Stimulated activated CD4-positive, alpha-beta T cell treated with anti-CD3 and anti-CD28 coated beads, Interleukin-2, amount 100 ng/mL, for 48 hours (primary cell): ENCODE results near the gene SMYD3.

Experiments
- DNase-seq, 2 donors: peaks; one replicate each; pipeline ENCODE4 v3.0.0-alpha.2; 2020

Gene SMYD3

DNA sequence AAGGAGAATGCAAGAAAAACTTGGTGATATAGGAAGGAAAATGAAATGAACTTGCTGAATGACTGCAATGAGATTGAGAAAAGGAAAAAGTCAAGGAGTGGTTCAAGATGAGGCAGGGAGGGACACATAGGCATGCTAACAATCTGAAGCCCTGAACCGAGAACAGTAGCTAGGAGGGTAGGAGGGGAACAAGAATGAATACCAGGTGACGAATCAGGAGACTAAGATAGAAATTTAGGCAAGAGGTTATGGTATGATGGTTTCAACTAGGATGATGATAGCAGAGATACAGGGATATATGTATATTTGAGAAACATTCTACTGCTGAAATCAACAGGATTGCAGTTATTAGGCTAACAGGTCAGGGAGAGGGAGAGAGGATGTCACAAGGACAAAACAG, 44.1 kb downstream of the SMYD3 start:
- DNase-seq, result no peak

DNA sequence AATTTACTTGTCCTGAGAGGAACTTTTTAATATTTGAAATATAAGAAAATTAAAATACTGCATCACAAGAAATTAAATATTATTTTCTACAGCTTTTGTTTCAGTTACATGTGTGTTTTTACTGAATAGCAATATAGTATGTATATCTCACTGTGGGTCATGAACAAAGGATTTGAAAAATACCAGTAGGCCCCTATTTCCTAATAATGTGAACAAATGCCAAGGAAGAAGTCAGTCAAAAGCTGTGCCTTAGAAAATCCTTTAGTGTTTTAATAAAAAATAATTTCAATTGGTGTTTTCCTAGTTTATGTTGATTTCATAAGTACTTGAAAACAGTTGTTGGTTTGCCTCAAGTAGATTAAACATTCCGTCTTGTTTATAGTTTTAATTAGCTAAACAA, 46.7 kb downstream of the SMYD3 start:
- DNase-seq, result no peak

DNA sequence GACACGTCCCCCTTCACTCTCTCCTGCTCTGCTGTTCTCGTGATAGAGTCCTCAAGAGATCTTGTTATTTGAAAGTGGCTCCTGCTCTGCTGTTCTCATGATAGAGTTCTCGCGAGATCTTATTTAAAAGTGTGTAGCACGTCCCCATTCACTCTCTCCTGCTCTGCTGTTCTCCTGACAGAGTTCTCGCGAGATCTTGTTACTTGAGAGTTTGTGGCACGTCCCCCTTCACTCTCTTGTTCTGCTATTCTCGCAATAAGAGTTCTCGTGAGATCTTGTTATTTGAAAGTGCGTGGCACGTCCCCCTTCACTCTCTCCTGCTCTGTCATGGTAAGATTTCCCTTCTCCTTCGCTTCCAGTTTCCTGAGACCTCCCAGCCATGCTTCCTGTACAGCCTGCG, 47.9 kb downstream of the SMYD3 start:
- DNase-seq, result no peak

DNA sequence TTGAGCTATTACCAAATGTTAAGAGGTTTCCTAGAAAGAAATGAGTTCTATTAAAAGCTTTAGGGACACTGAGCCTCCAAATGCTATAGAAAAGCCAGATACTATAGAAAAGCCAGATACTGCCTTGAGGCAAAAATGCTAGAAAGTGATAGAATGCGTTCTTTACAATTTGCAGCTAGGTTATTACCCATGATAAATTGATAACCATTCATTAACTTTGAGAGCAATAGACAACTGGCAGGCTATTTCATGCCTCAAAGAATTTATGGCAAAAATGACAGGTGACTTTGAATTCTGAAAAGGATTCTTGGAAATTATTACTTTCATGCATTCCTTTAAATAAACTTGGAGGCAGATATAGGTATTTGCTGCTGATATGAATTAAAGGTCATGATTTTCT, 51.6 kb downstream of the SMYD3 start:
- no peak for DNase-seq

DNA sequence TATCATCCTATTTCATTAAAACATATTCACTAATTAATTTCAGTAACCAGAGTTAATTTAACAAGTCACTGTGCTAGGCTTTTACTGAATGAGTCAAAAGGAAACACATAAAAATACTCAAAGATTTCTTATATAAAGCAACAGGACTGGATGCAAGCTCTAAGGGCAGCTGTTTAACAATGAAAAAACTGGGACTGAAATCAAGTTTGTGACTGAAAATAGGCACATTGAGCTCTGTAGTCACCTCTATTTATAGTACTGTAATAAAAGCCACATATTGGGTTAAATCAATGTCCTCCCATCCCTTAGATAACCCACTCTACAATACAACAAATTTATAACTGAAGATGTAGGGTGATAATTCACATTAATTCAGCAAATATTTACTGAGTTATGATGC, 52.4 kb downstream of the SMYD3 start:
- no peak for DNase-seq

DNA sequence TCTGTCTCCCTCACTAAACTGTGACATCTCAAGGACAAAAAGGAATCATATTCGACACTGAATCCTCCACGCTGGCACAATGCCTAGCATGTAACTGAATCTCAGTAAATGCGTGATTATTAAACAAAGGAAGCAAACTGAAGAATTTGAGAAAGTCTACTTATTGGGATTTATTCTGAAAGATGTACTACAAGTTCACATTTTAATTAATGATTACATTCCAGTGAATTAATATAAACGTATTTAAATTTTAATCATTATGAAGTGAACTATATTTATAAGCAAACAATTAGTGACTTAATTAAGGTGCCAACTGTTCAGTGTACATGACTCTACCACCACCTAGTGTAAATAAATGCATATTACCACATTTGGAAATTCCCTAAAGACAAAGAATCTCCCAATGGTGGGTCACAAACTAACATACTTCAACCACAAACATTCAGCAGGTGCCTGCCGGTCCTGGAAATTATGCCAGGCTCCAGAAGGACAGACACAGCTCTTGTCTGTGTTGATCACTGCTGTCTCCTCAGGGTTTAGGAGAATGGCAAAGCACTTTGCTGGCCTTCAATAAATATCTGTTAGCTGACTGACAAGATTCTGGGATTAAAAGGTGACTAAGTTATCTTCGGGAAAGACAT, 56.3 kb downstream of the SMYD3 start:
- no peak for DNase-seq

DNA sequence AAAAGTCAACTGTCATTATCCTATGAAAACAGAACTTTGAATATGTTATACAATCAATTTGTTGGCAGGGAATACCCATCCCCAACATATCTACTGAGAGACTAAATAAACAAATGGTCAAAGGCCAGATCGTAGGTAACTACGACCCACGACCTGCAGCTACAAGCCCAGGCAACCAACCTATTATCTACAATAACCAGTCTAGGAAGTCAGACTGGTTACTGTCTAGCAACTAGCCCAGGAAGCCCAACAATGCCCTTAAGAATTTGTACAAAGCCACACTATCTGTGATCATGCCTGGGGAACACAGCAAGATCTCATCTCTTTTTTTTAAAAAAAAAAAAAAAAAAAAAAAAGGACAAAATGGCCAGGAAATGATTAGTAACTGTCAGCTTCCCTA, 58.7 kb downstream of the SMYD3 start:
- no peak for DNase-seq

DNA sequence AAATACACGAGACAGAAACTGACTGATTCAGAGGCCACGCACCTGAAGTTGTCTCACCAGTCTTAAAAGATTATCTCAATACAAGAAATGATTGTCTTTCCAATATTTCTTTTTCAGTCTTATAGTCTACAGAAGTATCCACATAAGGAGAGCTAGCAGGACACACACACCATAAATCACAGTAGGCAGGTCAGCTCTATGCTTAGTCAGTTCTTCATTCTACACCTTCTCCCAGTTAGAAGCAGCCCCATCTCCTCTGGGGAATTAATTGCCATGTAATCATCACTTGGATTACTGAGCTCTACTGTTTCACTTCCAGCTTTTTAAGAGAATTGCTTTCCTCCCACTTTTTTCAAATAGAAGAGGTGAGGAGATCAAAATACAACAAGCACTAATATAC, 59.6 kb downstream of the SMYD3 start:
- DNase-seq, result no peak

DNA sequence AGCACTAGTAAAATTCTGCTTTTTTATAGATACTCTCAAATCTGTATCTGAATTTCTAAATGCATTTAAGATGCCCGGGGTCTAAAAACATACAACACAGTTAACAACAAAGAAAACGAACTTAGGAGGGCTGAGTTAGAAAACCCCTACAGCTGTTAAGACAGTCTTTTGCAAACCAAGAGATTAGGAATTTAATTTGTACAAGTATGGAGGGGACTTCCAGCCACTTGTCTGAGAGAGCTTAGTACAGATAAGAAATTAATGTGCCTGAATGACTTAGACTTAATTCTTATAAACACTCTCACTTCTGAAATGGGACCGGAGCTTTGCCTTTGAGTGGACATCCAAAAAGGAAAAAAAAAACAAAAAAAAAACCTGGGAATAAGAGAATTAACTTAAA, 61.6 kb downstream of the SMYD3 start:
- DNase-seq, result no peak

DNA sequence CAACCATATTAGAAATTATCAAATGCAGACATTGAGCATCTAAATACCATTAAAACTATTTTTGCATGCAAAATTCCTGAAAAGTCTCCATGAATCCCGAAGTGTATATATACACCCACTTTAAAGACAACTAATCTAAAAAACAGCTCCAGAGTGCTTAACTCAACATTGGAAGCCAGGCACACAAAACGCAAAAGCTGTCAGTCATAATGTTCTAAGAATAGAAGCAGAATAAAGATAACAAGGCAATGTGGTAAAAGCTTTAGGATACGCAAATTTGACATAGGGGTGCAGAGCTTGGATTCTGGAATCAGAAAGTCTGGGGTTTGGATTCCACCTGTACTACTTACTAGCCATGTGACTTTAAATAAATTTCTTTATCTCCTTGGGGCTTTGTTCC, 62.5 kb downstream of the SMYD3 start:
- no peak for DNase-seq

DNA sequence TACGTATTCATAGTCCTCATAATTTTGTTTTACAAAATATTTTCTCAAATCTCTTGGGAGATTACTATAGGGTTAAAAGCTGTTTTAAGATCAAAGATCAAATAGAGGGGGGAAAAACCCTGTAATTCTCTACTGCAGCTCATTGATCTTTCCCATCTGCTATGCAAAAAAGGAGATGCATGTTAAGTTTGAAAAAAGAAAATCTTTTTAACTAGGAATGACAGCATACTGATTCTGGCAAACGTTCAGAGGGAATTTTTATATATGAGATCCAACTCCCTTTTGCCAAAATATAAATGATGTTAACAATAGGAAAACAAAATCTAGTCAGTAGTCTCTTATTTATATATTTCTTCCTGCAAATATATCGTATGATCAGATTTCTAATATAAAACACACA, 69.1 kb downstream of the SMYD3 start:
- DNase-seq, result no peak

DNA sequence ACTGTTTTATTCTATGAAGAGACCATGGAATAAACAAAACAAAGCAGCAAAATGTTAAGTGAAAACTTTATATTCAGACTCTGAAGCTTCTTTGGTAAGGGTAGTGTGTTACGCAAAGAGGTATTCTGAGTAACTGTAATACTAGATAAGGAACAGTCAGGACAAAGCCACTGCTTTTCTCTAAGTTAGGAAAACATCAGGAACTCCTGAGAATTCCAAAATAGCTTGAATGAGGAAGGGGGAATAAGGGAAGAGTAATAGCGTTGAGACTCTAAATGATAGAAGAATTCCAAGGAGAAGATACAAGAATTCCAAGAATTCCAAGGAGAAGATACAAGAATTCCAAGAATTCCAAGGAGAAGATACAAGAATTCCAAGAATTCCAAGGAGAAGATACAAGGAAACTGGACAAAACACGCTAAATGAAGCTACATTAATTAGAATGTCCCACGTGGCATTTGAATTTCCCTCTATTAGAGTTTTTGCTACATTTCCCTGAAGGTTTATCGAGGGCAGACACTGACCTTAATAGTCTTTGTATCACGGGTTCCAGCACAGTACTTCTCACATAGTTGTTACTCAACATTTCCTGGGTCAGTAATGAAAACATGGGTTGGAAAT, 71.5 kb downstream of the SMYD3 start:
- DNase-seq, result no peak

DNA sequence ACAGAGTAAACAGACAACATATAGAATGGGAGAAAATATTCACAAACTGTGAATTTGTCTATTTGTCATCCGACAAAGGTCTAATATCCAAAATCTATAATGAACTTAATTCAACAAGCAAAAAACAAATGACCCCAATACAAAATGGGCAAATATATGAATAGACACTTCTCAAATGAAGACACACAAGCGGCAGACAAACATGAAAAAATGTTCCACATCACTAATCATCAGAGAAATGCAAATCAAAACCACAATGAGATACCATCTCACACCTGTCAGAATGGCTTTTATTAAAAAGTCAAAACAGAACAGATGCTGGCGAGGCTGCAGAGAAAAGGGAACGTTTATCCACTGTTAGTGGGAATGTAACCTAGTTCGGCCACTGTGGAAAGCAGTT, 72.7 kb downstream of the SMYD3 start:
- DNase-seq, result no peak

DNA sequence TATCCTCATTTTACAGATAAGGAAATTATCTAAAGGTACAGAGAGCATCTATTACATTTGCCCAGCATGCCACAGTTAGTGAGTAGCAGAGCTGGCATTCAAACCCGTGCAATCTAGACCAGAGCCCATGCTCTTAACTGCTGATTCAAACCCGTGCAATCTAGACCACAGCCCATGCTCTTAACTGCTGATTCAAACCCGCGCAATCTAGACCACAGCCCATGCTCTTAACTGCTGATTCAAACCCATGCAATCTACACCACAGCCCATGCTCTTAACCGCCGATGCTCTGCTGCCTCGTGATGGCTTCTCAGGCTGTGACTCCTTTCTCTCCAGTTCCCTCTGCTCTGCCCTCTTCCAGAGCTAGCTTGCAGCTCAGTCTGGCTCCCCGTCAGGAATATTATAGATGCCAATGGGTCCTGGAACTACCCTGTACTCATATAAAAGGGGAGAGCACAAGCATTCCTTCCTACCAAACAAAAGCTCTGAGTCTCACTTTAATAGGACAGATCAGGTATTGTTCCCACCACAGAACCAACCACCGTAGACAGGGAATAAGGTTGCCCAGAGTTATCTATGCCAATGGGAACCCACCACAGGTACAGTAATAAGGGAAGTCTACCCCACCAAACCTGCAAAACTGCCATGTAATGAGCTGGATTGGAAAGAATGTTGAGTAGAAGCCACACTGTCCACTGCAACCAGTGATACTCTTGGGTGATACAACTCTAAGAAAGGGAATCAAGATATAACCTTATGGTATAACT, 78.4 kb downstream of the SMYD3 start:
- DNase-seq, result peak; percentile 2 to 16

DNA sequence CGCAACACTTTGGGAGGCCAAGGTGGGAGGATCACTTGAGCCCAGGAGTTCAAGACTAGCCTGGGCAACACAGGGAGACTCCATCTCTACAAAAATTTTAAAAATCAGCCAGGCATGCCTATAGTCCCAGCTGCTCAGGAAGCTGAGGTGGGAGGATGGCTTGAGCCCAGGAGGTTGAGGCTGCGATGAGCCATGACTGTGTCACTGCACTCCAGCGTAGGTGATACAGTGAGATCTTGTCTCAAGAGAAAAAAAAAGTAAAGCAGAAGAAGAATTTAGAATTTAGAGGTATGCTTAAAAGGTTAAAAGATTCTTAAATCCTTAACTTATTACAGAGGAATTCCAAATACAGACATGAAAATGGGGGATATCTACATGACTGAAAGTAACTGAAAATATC, 79.5 kb downstream of the SMYD3 start:
- DNase-seq, result no peak

DNA sequence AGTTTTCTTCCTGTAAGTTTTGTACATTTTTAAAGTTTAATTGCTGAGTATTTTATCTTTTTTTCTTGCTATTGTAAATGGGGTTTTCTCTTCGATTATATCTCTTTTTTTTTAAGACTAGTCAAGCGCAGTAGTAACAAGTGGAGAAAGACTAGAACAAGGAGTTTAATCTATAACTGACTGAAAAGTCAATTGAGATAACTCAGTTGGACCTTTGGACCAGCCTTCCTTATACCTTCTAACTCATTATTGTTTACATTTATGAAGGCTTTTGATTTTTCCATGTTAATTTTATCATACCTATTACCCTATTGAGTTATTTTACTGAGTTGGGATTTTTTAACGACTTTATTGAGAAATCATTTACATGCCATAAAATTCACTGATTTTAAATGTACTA, 81.2 kb downstream of the SMYD3 start:
- DNase-seq, result no peak

DNA sequence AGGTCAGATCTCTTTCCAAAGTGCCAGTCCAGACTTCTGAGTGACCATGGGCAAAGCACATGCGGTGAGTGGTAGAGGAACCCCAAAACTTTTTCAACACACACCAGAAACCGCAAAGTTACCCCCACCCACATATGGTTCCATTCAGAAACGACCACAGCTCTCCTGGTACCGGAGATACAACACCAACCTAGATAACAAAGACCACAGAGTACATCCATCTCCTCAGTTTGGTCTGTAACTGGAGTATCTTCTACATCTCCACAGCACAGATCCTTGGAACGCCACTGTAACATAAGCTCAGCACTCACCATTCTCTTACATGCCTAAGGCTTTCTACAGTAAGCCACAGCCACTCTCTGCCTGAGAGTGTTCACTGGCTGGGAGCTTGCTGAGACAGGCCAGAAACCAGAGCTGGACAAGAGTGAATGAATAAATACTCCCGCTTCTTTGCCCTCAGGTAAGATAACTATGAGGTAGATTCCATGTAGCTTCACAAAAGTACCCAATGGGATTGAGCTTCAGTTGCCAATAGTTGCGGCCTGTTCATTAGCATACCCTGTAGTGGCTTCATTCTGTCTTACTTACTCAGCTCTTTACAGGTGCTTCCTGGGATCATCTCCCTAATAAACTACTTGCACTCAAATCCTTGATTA, 81.8 kb downstream of the SMYD3 start:
- DNase-seq, result no peak

DNA sequence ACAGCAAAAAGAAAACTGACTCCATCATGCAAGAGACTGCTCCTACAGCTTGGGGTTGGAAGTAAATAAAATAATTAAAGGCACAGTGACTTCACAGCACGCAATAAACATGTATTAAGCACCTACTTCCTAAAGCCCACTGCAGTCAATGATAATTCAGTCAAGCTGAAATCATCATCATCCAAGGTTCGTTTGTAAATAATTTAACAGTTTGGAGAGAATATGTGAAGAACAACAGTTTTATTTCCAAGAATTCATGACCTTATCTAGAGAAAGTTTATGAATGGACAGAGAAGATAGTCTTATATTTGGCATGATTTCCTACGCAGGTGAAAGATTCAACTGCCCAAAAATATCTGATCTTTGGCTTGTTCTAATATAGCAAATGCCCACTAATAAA, 86.8 kb downstream of the SMYD3 start:
- DNase-seq, result no peak

DNA sequence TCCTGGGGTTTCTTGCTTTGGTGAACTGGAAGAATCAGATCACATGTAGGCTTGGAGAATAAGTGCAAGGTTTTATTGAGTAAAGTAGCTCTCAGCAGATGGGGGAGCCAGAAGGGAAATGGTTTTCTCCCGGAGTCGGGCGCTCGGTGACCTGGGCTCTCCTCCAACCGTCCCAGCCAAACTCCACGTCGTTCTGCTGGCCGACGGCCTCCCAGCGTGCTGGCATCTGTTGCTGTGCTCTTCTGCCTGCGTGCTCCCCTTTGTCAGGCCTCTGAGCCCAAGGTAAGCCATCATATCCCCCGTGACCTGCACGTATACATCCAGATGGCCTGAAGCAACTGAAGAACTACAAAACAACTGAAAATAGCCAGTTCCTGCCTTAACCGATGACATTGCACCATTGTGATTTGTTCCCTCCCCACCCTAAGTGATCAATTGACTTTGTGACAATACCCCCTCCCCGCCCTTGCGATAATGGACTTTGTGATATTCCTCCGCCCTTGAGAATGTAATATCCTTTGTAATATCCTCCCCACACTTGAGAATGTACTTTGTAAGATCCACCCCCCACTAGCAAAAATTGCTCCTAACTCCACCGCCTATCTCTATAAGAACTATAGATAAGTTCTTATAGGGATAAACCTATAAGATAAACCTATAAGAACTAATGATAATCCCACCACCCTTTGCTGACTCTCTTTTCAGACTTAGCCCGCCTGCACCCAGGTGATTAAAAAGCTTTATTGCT, 88.3 kb downstream of the SMYD3 start:
- DNase-seq, result no peak

DNA sequence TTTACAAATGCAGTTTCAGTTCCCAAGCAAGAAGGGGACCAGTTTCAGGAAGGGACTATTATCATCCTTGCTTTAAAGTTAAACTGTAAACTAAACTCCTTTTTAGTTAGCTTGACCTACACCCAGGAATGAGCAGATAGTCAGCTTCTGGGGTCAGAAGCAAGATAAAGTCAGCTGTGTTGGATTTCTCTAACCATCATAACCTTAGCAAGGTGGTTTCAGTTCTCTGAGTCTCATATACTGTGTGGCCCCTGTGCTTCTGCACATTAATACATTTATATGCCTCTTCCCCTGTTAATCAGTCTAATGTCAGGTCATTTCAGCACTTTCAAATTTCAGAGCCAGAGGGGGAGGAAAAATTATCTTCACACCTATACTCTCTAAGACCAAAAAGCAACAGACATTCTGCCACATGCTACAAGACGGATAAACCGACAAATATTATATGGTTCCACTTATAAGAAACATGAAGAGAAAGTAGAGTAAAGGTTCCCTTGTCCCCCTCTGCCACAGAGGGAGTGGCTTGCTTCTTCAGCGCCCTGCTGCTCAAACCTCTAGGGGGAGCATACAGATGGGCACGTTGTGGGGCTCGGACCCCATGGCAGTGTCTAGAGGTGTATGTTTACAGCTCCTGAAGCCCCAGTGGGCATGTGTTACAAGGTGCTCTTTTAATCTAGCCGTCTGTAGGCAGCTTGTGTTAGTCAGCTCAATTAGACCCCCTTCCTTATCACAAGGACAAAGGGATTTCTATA, 89.1 kb downstream of the SMYD3 start:
- no peak for DNase-seq

DNA sequence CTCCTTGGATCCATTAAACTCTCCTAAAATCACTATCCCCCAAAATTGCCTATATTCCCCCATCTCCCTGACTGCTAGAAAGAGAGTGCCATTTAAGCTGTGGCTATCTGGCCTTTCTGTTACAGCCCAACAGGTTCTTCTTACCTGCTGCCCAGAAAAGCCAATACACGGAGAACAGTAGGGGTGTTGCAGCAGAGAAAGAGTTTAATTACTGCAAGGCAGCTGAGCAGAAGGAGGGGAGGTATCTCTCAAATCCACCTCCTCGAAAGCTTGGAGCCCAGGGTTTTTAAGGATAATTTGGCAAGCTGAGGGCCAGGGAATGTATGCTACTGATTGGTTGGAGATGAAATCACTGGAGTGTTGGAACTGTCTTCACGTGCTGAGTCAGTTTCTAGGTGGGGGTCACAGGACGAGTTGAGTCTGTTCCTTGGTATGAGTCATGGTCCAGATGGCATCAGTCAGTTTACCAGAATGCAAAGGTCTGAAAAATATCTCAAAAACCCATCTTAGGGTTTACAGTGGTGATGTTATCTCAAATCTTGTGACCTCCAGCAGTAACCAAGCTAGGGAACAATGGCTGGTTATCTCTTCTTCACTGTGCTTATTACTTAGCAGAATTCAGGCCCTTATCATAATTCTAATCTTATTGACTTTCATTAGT, 89.8 kb downstream of the SMYD3 start:
- no peak for DNase-seq

DNA sequence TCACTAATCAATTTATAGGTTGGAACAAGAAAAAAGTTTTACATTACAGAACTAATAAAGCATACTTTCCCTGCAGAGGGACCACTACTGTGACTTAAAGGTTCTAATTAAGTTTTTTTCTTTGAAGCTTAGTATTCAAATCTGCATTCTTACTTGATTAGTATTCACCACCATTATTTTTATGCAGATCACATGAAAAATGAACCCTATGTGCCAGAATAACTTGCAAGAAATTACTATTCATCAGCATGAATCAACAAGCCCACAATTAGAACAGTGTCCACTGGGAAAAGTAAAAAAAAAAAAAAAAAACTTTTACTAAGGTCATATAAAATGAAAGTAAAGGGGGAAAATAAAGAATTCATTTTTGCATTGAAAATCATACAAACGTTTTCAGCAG, 90.8 kb downstream of the SMYD3 start:
- no peak for DNase-seq
